Naive B cell (primary cell): Measurements from ENCODE around the gene SIGLEC12. TPM values are rescaled to one million over a fixed set of nuclear protein-coding genes. Genes with fewer than 3 reads are reported as not detected.

Experiments
- ATAC-seq, 2 donors: fragments of 150-1000 bp; cut with Tn5 transposase; 2 replicates each; pipeline ENCODE4 v1.10.0; 2021; ENCODE audit warnings: low read depth in 2 of 2, mild to moderate bottlenecking in 2 of 2, moderate library complexity in 2 of 2
- DNase-seq: peaks from one replicate; pipeline ENCODE4 v3.0.0; 2022
- H3K27ac Mint-ChIP-seq, 6 donors: one replicate each; pipeline ENCODE4 v1.8.0; 2020 to 2022; ENCODE audit warnings: mild to moderate bottlenecking in 6 of 6, mixed read lengths in 6 of 6, moderate library complexity in 5 of 6, inconsistent platforms in 2 of 6
- H3K27me3 Mint-ChIP-seq, 3 donors: one replicate each; pipeline ENCODE4 v1.8.0; 2021 to 2022; ENCODE audit warnings: mixed read lengths in 3 of 3, mild to moderate bottlenecking in 1 of 3
- H3K36me3 Mint-ChIP-seq, 2 donors: one replicate each; pipeline ENCODE4 v1.8.0; 2020 to 2022; ENCODE audit warnings: mixed read lengths in 2 of 2, inconsistent platforms in 1 of 2, mild to moderate bottlenecking in 1 of 2
- H3K4me1 Mint-ChIP-seq, 3 donors: one replicate each; pipeline ENCODE4 v1.8.0; 2020 to 2022; ENCODE audit warnings: mixed read lengths in 3 of 3, inconsistent platforms in 1 of 3, mild to moderate bottlenecking in 1 of 3, moderate library complexity in 1 of 3
- H3K4me3 Mint-ChIP-seq, 8 donors: one replicate each; pipeline ENCODE4 v1.8.0; 2020 to 2022; ENCODE audit warnings: mild to moderate bottlenecking in 8 of 8, mixed read lengths in 8 of 8, moderate library complexity in 8 of 8, inconsistent platforms in 2 of 8
- H3K9me3 Mint-ChIP-seq, 7 donors: one replicate each; pipeline ENCODE4 v1.8.0; 2020 to 2022; ENCODE audit warnings: mixed read lengths in 7 of 7, mild to moderate bottlenecking in 5 of 7, inconsistent platforms in 2 of 7, moderate library complexity in 1 of 7
- polyA plus RNA-seq, 6 donors: library from polyadenylated mRNA; unstranded; fragments of 300-500 nt; fragmentation: Illumina TruSeq; gene quantifications; one replicate each; pipeline ENCODE4 v1.2.3, GENCODE V29; 2021; ENCODE audit warnings: low read depth in 6 of 6

SIGLEC12 gene
- polyA plus RNA-seq, 6 donors from 2014 or later: 0.28 TPM; not detected in 5

- Mint-ChIP-seq H3K27me3 (peaks cover 4 to 29% (median 25%) of the 10 kb centered on the region in 3 donors), H3K4me3 (peak overlapping the region in 1 of 8 donors; percentile 52), H3K27ac (peak overlapping the region in 1 of 6 donors; percentile 57), H3K9me3 (no peaks in the 10 kb centered on the region), H3K4me1 (peaks cover 38 to 54% (median 41%) of the 10 kb centered on the region in 3 donors), H3K36me3 (peaks cover 0 to 16% of the 10 kb centered on the region in 2 donors)
- no peak for DNase-seq
- no peak for ATAC-seq
Observed at GRCh38 chr19:51541458-51542357, 40.1 kb upstream of the SIGLEC12 start.

- Mint-ChIP-seq H3K4me1 (peaks cover 30 to 54% (median 38%) of the 10 kb centered on the region in 3 donors), H3K9me3 (no peaks in the 10 kb centered on the region), H3K36me3 (peaks cover 0 to 16% of the 10 kb centered on the region in 2 donors), H3K27ac (no peak overlapping the region), H3K27me3 (peaks cover 4 to 33% (median 25%) of the 10 kb centered on the region in 3 donors), H3K4me3 (no peak overlapping the region)
- DNase-seq: no peak
- ATAC-seq: no peak
Observed at GRCh38 chr19:51539821-51540366, 38.3 kb upstream of the SIGLEC12 start.

- Mint-ChIP-seq H3K27ac (peak overlapping the region in 1 of 6 donors; percentile 67), H3K4me3 (peak overlapping the region in 1 of 8 donors; percentile 42), H3K27me3 (peaks cover 0 to 18% (median 8%) of the 10 kb centered on the region in 3 donors), H3K9me3 (no peaks in the 10 kb centered on the region), H3K4me1 (peaks cover 28 to 44% (median 28%) of the 10 kb centered on the region in 3 donors), H3K36me3 (no peaks in the 10 kb centered on the region)
- ATAC-seq: no peak
- DNase-seq: no peak
Observed at GRCh38 chr19:51535535-51535934, 33.9 kb upstream of the SIGLEC12 start.

- DNase-seq: peak; percentile 78
- H3K27me3 Mint-ChIP-seq: peaks cover 0 to 5% (median 0%) of the 10 kb centered on the region in 3 donors
Observed at GRCh38 chr19:51531349-51532315, 30.0 kb upstream of the SIGLEC12 start, which contains the start of gene SIGLEC6. Gene SIGLEC6, minus strand, starts transcription at chr19:51531670. Its CDS starts 22 bp downstream, at chr19:51531648.

GRCh38 chr19:51530616-51531015, 29.0 kb upstream of the SIGLEC12 start:
- no peak for DNase-seq
- peaks cover 0 to 5% (median 0%) of the 10 kb centered on the region in 3 donors for H3K27me3 Mint-ChIP-seq

More at GRCh38 chr19:51531349-51532315, 30.0 kb upstream of the SIGLEC12 start, which contains the start of gene SIGLEC6:
- ATAC-seq: peak; percentile 100
- Mint-ChIP-seq H3K27ac (peak within 1 kb of the TSS; percentile 57 to 94 (median 75)), H3K4me1 (peaks cover 44 to 59% (median 46%) of the 10 kb centered on the region in 3 donors), H3K36me3 (no peaks in the 10 kb centered on the region), H3K9me3 (no peaks in the 10 kb centered on the region), H3K4me3 (peak within 1 kb of the TSS; percentile 69 to 89 (median 84))

GRCh38 chr19:51529301-51529700, 27.7 kb upstream of the SIGLEC12 start:
- peak overlapping the region in 2 of 6 donors; percentile 6 to 18 for H3K27ac Mint-ChIP-seq
- no peaks in the 10 kb centered on the region for H3K9me3 Mint-ChIP-seq
- H3K4me1 Mint-ChIP-seq: peaks cover 34 to 46% (median 39%) of the 10 kb centered on the region in 3 donors
- no peaks in the 10 kb centered on the region for H3K36me3 Mint-ChIP-seq
- H3K27me3 Mint-ChIP-seq: no peaks in the 10 kb centered on the region
- DNase-seq (no peak), ATAC-seq (no peak)
- H3K4me3 Mint-ChIP-seq: peak overlapping the region in 1 of 8 donors; percentile 9

More at GRCh38 chr19:51530616-51531015, 29.0 kb upstream of the SIGLEC12 start:
- Mint-ChIP-seq H3K36me3 (no peaks in the 10 kb centered on the region), H3K4me3 (peak overlapping the region in 6 of 8 donors; percentile 69 to 84 (median 82)), H3K9me3 (no peaks in the 10 kb centered on the region), H3K4me1 (peaks cover 41 to 55% (median 46%) of the 10 kb centered on the region in 3 donors), H3K27ac (peak overlapping the region in 3 of 6 donors; percentile 31 to 71 (median 49))
- ATAC-seq: no peak

- ATAC-seq (no peak), DNase-seq (no peak)
- no peak overlapping the region for H3K4me3 Mint-ChIP-seq
- H3K36me3 Mint-ChIP-seq: no peaks in the 10 kb centered on the region
- no peaks in the 10 kb centered on the region for H3K9me3 Mint-ChIP-seq
- H3K27ac Mint-ChIP-seq: peak overlapping the region in 1 of 6 donors; percentile 16
- peaks cover 34 to 47% (median 37%) of the 10 kb centered on the region in 3 donors for H3K4me1 Mint-ChIP-seq
- no peaks in the 10 kb centered on the region for H3K27me3 Mint-ChIP-seq
Observed at GRCh38 chr19:51525651-51526050, 24.1 kb upstream of the SIGLEC12 start.

- H3K4me3 Mint-ChIP-seq: no peak overlapping the region
- peaks cover 31 to 40% (median 31%) of the 10 kb centered on the region in 3 donors for H3K4me1 Mint-ChIP-seq
- peak overlapping the region in 2 of 6 donors; percentile 40 to 54 for H3K27ac Mint-ChIP-seq
- H3K9me3 Mint-ChIP-seq: no peaks in the 10 kb centered on the region
- ATAC-seq (no peak), DNase-seq (no peak)
- no peaks in the 10 kb centered on the region for H3K36me3 Mint-ChIP-seq
- H3K27me3 Mint-ChIP-seq: no peaks in the 10 kb centered on the region
Observed at GRCh38 chr19:51524666-51525264, 23.2 kb upstream of the SIGLEC12 start.

- peaks cover 0 to 8% (median 0%) of the 10 kb centered on the region in 7 donors for H3K9me3 Mint-ChIP-seq
- no peak overlapping the region for H3K27ac Mint-ChIP-seq
- H3K36me3 Mint-ChIP-seq: peaks cover 0 to 5% of the 10 kb centered on the region in 2 donors
- ATAC-seq (no peak), DNase-seq (no peak)
- no peak overlapping the region for H3K4me3 Mint-ChIP-seq
- peaks cover 21 to 33% (median 24%) of the 10 kb centered on the region in 3 donors for H3K4me1 Mint-ChIP-seq
- peaks cover 0 to 5% (median 0%) of the 10 kb centered on the region in 3 donors for H3K27me3 Mint-ChIP-seq
Observed at GRCh38 chr19:51521781-51522180, 20.2 kb upstream of the SIGLEC12 start.

GRCh38 chr19:51521357-51521756, 19.8 kb upstream of the SIGLEC12 start:
- ATAC-seq (no peak), DNase-seq (no peak)
- H3K36me3 Mint-ChIP-seq: peaks cover 0 to 5% of the 10 kb centered on the region in 2 donors
- peaks cover 21 to 29% (median 23%) of the 10 kb centered on the region in 3 donors for H3K4me1 Mint-ChIP-seq
- peak overlapping the region in 1 of 6 donors; percentile 71 for H3K27ac Mint-ChIP-seq
- peaks cover 0 to 8% (median 0%) of the 10 kb centered on the region in 7 donors for H3K9me3 Mint-ChIP-seq
- peak overlapping the region in 1 of 8 donors; percentile 85 for H3K4me3 Mint-ChIP-seq
- peaks cover 0 to 5% (median 0%) of the 10 kb centered on the region in 3 donors for H3K27me3 Mint-ChIP-seq

- no peak for DNase-seq
- ATAC-seq: no peak
- Mint-ChIP-seq H3K4me3 (peak overlapping the region in 2 of 8 donors; percentile 70 to 85), H3K27ac (no peak overlapping the region), H3K9me3 (peaks cover 0 to 8% (median 0%) of the 10 kb centered on the region in 7 donors), H3K4me1 (peaks cover 18 to 25% (median 23%) of the 10 kb centered on the region in 3 donors), H3K36me3 (peaks cover 0 to 5% of the 10 kb centered on the region in 2 donors), H3K27me3 (peaks cover 0 to 5% (median 0%) of the 10 kb centered on the region in 3 donors)
Observed at GRCh38 chr19:51520728-51521127, 19.1 kb upstream of the SIGLEC12 start.
